Osteocyte (in vitro differentiated cells): ENCODE data around the gene USO1. TPM values are rescaled to one million over a fixed set of nuclear protein-coding genes. Genes with fewer than 3 reads are reported as not detected.
A peak's percentile ranks its signal among the peaks of the same experiment; 100 is the strongest.

ENCODE experiments used
- DNase-seq: peaks from one replicate; pipeline ENCODE4 v3.0.0; 2021; ENCODE audit warnings: mixed read lengths; ENCODE audit not compliant: unreplicated experiment; ENCODE audit errors: extremely low spot score
- H3K27ac Mint-ChIP-seq: one replicate; pipeline ENCODE4 v1.8.0; 2021; ENCODE audit warnings: mild to moderate bottlenecking, mixed read lengths; ENCODE audit not compliant: unreplicated experiment
- H3K27me3 Mint-ChIP-seq: one replicate; pipeline ENCODE4 v1.8.0; 2021; ENCODE audit warnings: mixed read lengths; ENCODE audit not compliant: unreplicated experiment
- H3K36me3 Mint-ChIP-seq: one replicate; pipeline ENCODE4 v1.8.0; 2021; ENCODE audit warnings: mixed read lengths; ENCODE audit not compliant: unreplicated experiment
- H3K4me1 Mint-ChIP-seq: one replicate; pipeline ENCODE4 v1.8.0; 2021; ENCODE audit warnings: mixed read lengths; ENCODE audit not compliant: unreplicated experiment
- H3K4me3 Mint-ChIP-seq: one replicate; pipeline ENCODE4 v1.8.0; 2021; ENCODE audit warnings: mild to moderate bottlenecking, moderate library complexity, mixed read lengths; ENCODE audit not compliant: unreplicated experiment
- H3K9me3 Mint-ChIP-seq: one replicate; pipeline ENCODE4 v1.8.0; 2021; ENCODE audit warnings: mixed read lengths; ENCODE audit not compliant: unreplicated experiment
- CTCF ChIP-seq: fragments of 200-600 bp; sonication (generic); IDR thresholded peaks from 2 replicates; pipeline ENCODE4 v1.5.0; 2021; ENCODE audit warnings: antibody characterized with exemption, mild to moderate bottlenecking, moderate library complexity
- total RNA-seq: library from RNA; stranded (reverse); gene quantifications from 2 replicates; pipeline ENCODE4 v1.2.1, GENCODE V29; 2021

The USO1 gene
- total RNA-seq, 1 donor from 2014 or later, result 69.6 TPM

GRCh38 chr4:75727073-75727472 is 2.7 kb downstream of the USO1 start:
- Mint-ChIP-seq H3K27ac (peak overlapping the region; percentile 36), H3K9me3 (no peaks in the 10 kb centered on the region), H3K4me3 (peak overlapping the region; percentile 99), H3K27me3 (no peaks in the 10 kb centered on the region), H3K36me3 (peaks cover 6% of the 10 kb centered on the region), H3K4me1 (peaks cover 59% of the 10 kb centered on the region)
- DNase-seq, result no peak
- TF ChIP-seq CTCF, result no peak

- DNase-seq, result no peak
- peak overlapping the region; percentile 34 for H3K27ac Mint-ChIP-seq
- peaks cover 50% of the 10 kb centered on the region for H3K4me1 Mint-ChIP-seq
- H3K27me3 Mint-ChIP-seq, result no peaks in the 10 kb centered on the region
- H3K4me3 Mint-ChIP-seq, result no peak overlapping the region
- H3K36me3 Mint-ChIP-seq, result peaks cover 13% of the 10 kb centered on the region
- H3K9me3 Mint-ChIP-seq, result peaks cover 10% of the 10 kb centered on the region
- no peak for TF ChIP-seq CTCF
These were observed 5.5 kb downstream of the USO1 start for GRCh38 chr4:75729836-75730235.

- Mint-ChIP-seq H3K4me1 (peaks cover 26% of the 10 kb centered on the region), H3K27ac (no peak overlapping the region), H3K4me3 (no peak overlapping the region), H3K27me3 (no peaks in the 10 kb centered on the region), H3K9me3 (peaks cover 16% of the 10 kb centered on the region), H3K36me3 (peaks cover 21% of the 10 kb centered on the region)
- no peak for TF ChIP-seq CTCF
- no peak for DNase-seq
These were observed 9.0 kb downstream of the USO1 start for GRCh38 chr4:75733369-75733768.

- no peaks in the 10 kb centered on the region for H3K27me3 Mint-ChIP-seq
- H3K27ac Mint-ChIP-seq, result no peak overlapping the region
- DNase-seq, result no peak
- H3K4me3 Mint-ChIP-seq, result no peak overlapping the region
- TF ChIP-seq CTCF, result no peak
- H3K36me3 Mint-ChIP-seq, result peaks cover 21% of the 10 kb centered on the region
- peaks cover 11% of the 10 kb centered on the region for H3K4me1 Mint-ChIP-seq
- peaks cover 16% of the 10 kb centered on the region for H3K9me3 Mint-ChIP-seq
These were observed 11.1 kb downstream of the USO1 start for GRCh38 chr4:75735525-75735924.

- peaks cover 16% of the 10 kb centered on the region for H3K9me3 Mint-ChIP-seq
- peaks cover 21% of the 10 kb centered on the region for H3K36me3 Mint-ChIP-seq
- no peak overlapping the region for H3K4me3 Mint-ChIP-seq
- no peak overlapping the region for H3K27ac Mint-ChIP-seq
- DNase-seq, result no peak
- no peaks in the 10 kb centered on the region for H3K27me3 Mint-ChIP-seq
- no peak for TF ChIP-seq CTCF
- H3K4me1 Mint-ChIP-seq, result peaks cover 9% of the 10 kb centered on the region
These were observed 12.5 kb downstream of the USO1 start for GRCh38 chr4:75736862-75737261.
